Neural cell (in vitro differentiated cells): Measurements from ENCODE around the gene CAMK2A. TPM values are rescaled to one million over a fixed set of nuclear protein-coding genes. Genes with fewer than 3 reads are reported as not detected.

Source experiments
- H2AFZ ChIP-seq: fragments of 200-600, 300-800 bp; sonication (generic), shearing (Covaris generic); 2 replicates; pipeline ENCODE4 v1.6.0; 2014; ENCODE audit warnings: low read depth, mild to moderate bottlenecking, antibody characterized with exemption, low read length, moderate library complexity
- H3F3A ChIP-seq: fragments of 200-600 bp; shearing (Covaris generic); 2 replicates; pipeline ENCODE4 v1.6.1; 2016; ENCODE audit warnings: mild to moderate bottlenecking, moderate library complexity, mixed read lengths, antibody characterized with exemption, low read length; ENCODE audit not compliant: insufficient read depth, poor library complexity, severe bottlenecking
- H3K27ac ChIP-seq: fragments of 200-600, 300-800 bp; sonication (generic), shearing (Covaris generic); 2 replicates; pipeline ENCODE4 v1.5.1; 2014; ENCODE audit warnings: mild to moderate bottlenecking, low read length, moderate library complexity
- H3K27me3 ChIP-seq: fragments of 300-800, 200-600 bp; sonication (generic), shearing (Covaris generic); 2 replicates; pipeline ENCODE4 v1.6.0; 2014; ENCODE audit warnings: mild to moderate bottlenecking, low read depth, low read length, moderate library complexity; ENCODE audit not compliant: insufficient read depth
- H3K36me3 ChIP-seq: fragments of 300-800, 200-600 bp; sonication (generic), shearing (Covaris generic); 2 replicates; pipeline ENCODE4 v1.5.1; 2014; ENCODE audit warnings: mild to moderate bottlenecking, antibody characterized with exemption, low read length, moderate library complexity; ENCODE audit not compliant: insufficient read depth
- H3K4me2 ChIP-seq: fragments of 300-800, 200-600 bp; sonication (generic), shearing (Covaris generic); 2 replicates; pipeline ENCODE4 v1.6.0; 2014; ENCODE audit warnings: mild to moderate bottlenecking, low read length
- H3K4me3 ChIP-seq: fragments of 300-800, 200-600 bp; sonication (generic), shearing (Covaris generic); 2 replicates; pipeline ENCODE4 v1.5.1; 2014; ENCODE audit warnings: mild to moderate bottlenecking, low read length, moderate library complexity
- H3K79me2 ChIP-seq: fragments of 200-600 bp; shearing (Covaris generic); replicated peaks from 2 replicates; pipeline ENCODE4 v1.6.0; 2014; ENCODE audit warnings: mild to moderate bottlenecking, low read length, moderate library complexity; ENCODE audit not compliant: insufficient read depth
- H3K9ac ChIP-seq: fragments of 300-800, 200-600 bp; sonication (generic), shearing (Covaris generic); 2 replicates; pipeline ENCODE4 v1.6.1; 2016; ENCODE audit warnings: mild to moderate bottlenecking, low read length, mixed read lengths
- H3K9me2 ChIP-seq: fragments of 200-600 bp; shearing (Covaris generic); 2 replicates; pipeline ENCODE4 v1.6.1; 2016; ENCODE audit warnings: mild to moderate bottlenecking, low read length, mixed read lengths; ENCODE audit not compliant: insufficient read depth
- H3K9me3 ChIP-seq: fragments of 200-600, 300-800 bp; sonication (generic), shearing (Covaris generic); 2 replicates; pipeline ENCODE4 v1.6.1; 2016; ENCODE audit warnings: mild to moderate bottlenecking, mixed run types, low read length, moderate library complexity, mixed read lengths
- H4K20me1 ChIP-seq: fragments of 200-600 bp; shearing (Covaris generic); 2 replicates; pipeline ENCODE4 v1.6.1; 2016; ENCODE audit warnings: mild to moderate bottlenecking, mixed run types; ENCODE audit not compliant: insufficient read depth
- CTCF ChIP-seq: fragments of 450-650 bp; IDR thresholded peaks from 2 replicates; pipeline ENCODE4 v1.5.1; 2014; ENCODE audit warnings: antibody characterized with exemption, mild to moderate bottlenecking, moderate library complexity; ENCODE audit not compliant: poor library complexity, severe bottlenecking
- EP300 ChIP-seq: fragments of 450-650 bp; conservative IDR thresholded peaks from 2 replicates; pipeline ENCODE4 v1.6.1; 2014; ENCODE audit warnings: antibody characterized with exemption, mild to moderate bottlenecking, moderate library complexity; ENCODE audit not compliant: poor library complexity, severe bottlenecking
- EZH2 ChIP-seq: fragments of 200-600, 300-800 bp; shearing (Covaris generic), sonication (generic); IDR thresholded peaks from 2 replicates; pipeline ENCODE4 v1.6.1; 2014; ENCODE audit warnings: antibody characterized with exemption, low read length, borderline replicate concordance, mild to moderate bottlenecking; ENCODE audit not compliant: insufficient read depth, poor library complexity, severe bottlenecking
- MXI1 ChIP-seq: fragments of 450-650 bp; conservative IDR thresholded peaks from 2 replicates; pipeline ENCODE4 v1.6.1; 2014; ENCODE audit warnings: antibody characterized with exemption, mild to moderate bottlenecking; ENCODE audit not compliant: poor library complexity, severe bottlenecking
- POLR2AphosphoS5 ChIP-seq: IDR thresholded peaks from 2 replicates; pipeline ENCODE4 v1.6.1; 2012
- RAD21 ChIP-seq: fragments of 450-650 bp; conservative IDR thresholded peaks from 2 replicates; pipeline ENCODE4 v1.6.1; 2014; ENCODE audit warnings: antibody characterized with exemption, mild to moderate bottlenecking, moderate library complexity
- REST ChIP-seq: IDR thresholded peaks from 2 replicates; pipeline ENCODE4 v1.6.1; 2012; ENCODE audit warnings: borderline replicate concordance
- SMC3 ChIP-seq: fragments of 450-650 bp; conservative IDR thresholded peaks from 2 replicates; pipeline ENCODE4 v1.6.1; 2014; ENCODE audit warnings: antibody characterized with exemption, mild to moderate bottlenecking, moderate library complexity; ENCODE audit not compliant: poor library complexity
- TAF1 ChIP-seq: IDR thresholded peaks from 2 replicates; pipeline ENCODE4 v1.6.1; 2012; ENCODE audit warnings: low read depth
- polyA plus RNA-seq: library from polyadenylated mRNA; depleted of rRNA; stranded (reverse); fragments of >200 nt; gene quantifications from 2 replicates; pipeline ENCODE4 v1.2.3, GENCODE V29; 2014

The CAMK2A gene
- polyA plus RNA-seq, 1 donor from 2014 or later = 61.7 TPM

- Histone ChIP-seq H3K4me3 (no peak overlapping the region), H3K4me2 (no peak overlapping the region), H2AFZ (no peak overlapping the region), H4K20me1 (no peaks in the 10 kb centered on the region), H3K9ac (no peak overlapping the region), H3F3A (no peaks in the 10 kb centered on the region), H3K9me2 (no peaks in the 10 kb centered on the region), H3K9me3 (no peaks in the 10 kb centered on the region), H3K27ac (no peak overlapping the region), H3K36me3 (no peaks in the 10 kb centered on the region), H3K79me2 (no peaks in the 10 kb centered on the region), H3K27me3 (no peaks in the 10 kb centered on the region)
- TF ChIP-seq EZH2 (no peak), RAD21 (no peak), TAF1 (no peak), SMC3 (no peak), EP300 (no peak), REST (no peak), MXI1 (no peak), POLR2AphosphoS5 (no peak), CTCF (no peak)
Observed at GRCh38 chr5:150206098-150206778, 83.3 kb downstream of the CAMK2A start.

GRCh38 chr5:150204590-150204960 lies 85.0 kb downstream of the CAMK2A start:
- H3K36me3 ChIP-seq = no peaks in the 10 kb centered on the region
- H3K9me2 ChIP-seq = no peaks in the 10 kb centered on the region
- no peaks in the 10 kb centered on the region for H3K79me2 ChIP-seq
- no peaks in the 10 kb centered on the region for H3K9me3 ChIP-seq
- no peak overlapping the region for H3K4me3 ChIP-seq
- no peaks in the 10 kb centered on the region for H4K20me1 ChIP-seq
- no peak overlapping the region for H3K27ac ChIP-seq
- no peak overlapping the region for H3K4me2 ChIP-seq
- H3K27me3 ChIP-seq = no peaks in the 10 kb centered on the region
- TF ChIP-seq EP300 = no peak
- no peak for TF ChIP-seq MXI1
- TF ChIP-seq EZH2 = no peak
- no peak for TF ChIP-seq SMC3
- TF ChIP-seq POLR2AphosphoS5 = no peak
- TF ChIP-seq TAF1 = no peak
- no peak for TF ChIP-seq CTCF
- TF ChIP-seq RAD21 = no peak
- TF ChIP-seq REST = no peak
- H3K9ac ChIP-seq = no peak overlapping the region
- no peak overlapping the region for H2AFZ ChIP-seq
- H3F3A ChIP-seq = no peaks in the 10 kb centered on the region
